DMS114 treated with DMSO at 0.1 percent for 48 hours (cell line): Measurements from ENCODE around the gene PCIF1.
"Not testable (repeated sequence)": the region's sequence is repeated elsewhere in the genome, so short reads cannot be mapped to it uniquely, and the experiment has no call there.

Source experiments
- DNase-seq: peaks from one replicate; lab custom pipeline; 2025; ENCODE audit not compliant: unreplicated experiment; lab: John Stamatoyannopoulos, UW

The PCIF1 gene

DNA sequence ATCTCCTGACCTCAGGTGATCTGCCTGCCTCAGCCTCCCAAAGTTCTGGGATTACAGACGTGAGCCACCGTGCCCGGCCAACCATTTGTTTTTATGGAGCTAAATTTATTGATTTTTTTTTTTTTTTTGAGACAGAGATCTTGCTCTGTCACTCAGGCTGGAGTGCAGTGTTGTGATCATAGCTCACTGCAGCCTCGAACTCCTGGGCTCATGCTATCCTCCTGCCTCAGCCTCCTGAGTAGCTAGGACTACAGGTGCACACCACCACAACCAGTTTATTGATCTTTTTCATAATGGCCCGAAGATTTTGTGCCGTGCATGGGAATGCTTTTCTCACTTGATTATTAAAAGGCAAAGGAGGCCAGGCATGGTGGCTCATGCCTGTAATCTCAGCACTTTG, 54.3 kb downstream of the PCIF1 start:
- not testable (repeated sequence) for DNase-seq

DNA sequence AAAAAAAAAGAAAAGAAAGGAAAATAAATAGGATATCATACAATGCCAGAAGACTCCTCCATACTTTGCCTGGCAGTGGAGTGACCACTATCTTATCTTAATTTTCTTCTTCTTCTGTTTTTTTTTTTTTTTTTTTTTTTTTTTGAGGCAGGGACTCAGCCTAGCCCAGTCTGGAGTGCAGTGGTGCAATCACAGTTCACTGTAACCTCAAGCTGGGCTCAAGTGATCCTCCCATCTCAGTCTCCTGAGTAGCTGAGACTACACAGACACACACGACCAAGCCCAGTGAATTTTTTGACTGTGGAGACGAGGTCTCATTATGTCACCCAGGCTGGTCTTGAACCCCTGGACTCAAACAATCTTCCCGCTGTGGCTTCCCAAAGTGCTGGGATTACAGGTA, 57.1 kb downstream of the PCIF1 start:
- DNase-seq = no peak

DNA sequence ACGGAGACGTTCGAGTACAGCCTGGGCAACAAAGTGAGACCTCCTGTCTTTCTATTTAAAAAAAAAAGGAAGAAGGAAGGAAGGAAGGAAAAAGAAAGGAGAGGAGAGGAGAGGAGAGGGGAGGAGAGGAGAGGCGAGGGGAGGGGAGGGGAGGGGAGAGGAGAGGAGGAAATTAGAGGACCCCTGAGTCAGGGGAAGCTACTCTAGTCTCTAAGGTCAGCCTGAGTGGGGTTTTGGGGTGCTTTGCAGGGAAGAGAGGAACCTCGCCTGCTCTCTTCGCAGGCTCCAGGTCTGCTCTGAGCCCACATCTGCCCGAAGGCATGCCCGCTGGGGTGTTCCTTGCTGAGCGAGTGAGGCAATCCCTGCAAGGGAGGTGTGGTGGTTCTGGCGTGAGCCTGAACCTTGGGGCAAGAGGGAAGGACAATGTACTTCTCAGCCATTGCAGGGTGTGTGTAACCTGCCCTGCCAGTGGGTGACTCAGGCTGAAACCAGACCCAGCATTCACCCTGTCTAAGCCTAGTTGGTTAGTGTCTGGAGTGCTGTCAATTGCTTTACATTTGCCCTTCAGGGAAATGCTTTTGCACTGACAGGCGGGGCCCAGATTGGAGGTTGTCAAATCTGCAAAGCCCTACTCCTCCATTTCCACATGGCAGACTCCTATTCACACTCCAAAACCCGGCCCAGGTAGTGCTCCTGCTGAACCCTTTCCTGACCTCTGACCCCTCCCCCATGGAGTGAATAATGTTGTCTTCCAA, 58.9 kb downstream of the PCIF1 start:
- no peak for DNase-seq

DNA sequence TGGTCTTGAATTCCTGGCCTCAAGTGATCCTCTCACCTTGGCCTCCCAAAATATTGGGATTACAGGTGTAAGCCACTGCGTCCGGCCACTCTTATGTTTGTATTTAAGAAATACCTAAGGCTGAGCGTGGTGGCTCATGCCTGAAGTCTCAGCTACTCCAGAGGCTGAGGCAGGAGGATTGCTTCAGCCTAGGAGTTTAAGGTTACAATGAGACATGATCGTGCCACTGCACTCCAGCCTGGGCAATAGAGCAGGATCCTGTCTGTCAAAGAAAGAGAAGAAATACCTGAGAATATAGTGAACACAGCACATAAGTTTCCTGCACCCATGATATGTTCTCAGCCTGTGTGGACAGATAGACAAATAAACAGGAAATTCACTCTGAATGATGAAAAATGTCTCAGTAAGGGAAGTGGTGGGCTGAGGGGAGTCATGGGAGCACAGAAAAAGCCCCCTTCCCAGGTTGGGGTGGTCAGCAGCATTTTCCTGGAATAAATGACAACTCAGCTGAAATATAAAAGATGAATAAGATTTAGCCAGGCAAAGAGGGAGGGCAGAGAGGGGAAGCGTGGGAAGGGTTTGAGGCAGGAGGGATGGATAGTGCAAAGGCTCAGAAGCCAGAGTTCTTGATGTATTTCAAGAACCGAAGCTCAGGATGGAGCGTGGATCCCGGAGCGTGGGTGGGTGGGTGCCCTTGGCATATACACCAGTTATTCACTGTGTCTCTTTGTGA, 60.4 kb downstream of the PCIF1 start:
- DNase-seq = no peak

DNA sequence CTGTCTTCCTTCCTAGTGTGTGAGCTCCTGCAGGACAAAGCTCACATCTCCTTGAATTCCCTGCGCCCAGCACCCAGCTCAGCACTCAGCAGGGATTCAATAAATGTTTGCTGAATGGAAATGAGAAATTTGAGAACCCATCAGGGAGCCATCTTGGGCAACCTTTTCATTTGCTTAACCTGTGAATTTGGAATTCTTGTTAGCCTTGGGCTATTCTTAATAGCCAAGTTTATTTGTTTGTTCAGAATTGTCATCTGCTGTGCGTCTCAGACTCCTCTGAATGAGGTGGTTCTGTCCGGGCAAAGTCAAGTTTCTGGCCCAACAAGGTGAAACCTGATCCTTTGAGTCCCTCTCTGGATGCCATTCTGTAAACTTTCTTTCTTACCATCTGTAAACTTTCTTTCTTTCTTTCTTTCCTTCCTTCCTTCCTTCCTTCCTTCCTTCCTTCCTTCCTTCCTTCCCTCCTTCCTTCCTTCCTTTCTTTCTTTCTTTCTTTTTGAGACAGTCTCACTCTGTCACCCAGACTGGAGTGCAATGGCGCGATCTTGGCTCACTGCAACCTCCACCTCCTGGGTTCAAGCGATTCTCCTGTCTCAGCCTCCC, 61.1 kb downstream of the PCIF1 start:
- not testable (repeated sequence) for DNase-seq

DNA sequence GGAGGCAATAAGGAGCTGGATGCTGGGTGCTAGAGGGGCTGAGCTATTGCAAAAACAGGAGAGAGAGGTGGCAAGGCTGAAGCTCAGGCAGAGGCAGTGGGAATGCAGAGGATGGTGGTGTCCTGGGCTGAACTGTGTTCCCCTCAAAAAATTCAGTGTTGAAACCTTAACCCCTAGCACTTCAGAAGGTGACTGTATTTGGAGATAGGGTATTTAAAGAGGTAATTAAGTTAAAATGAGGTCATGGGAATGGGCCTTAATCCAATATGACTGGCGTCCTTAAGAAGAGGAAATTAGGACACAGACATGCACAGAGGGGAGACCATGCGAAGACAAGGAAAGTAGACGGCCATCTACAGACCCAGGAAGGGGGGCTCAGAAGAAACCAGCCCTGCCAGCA, 62.7 kb downstream of the PCIF1 start:
- DNase-seq = no peak
